SIG-M5 (cell line): ENCODE results near the gene SPTA1.
"Not testable (repeated sequence)": the region's sequence is repeated elsewhere in the genome, so short reads cannot be mapped to it uniquely, and the experiment has no call there.

ENCODE experiments used
- DNase-seq: peaks from one replicate; lab custom pipeline; 2025; lab: John Stamatoyannopoulos, UW

Gene SPTA1

GRCh38 chr1:158686111-158687009 is at the start of gene SPTA1:
TSS of gene SPTA1 (minus strand) at chr1:158686715. CDS start at chr1:158686517, 198 bp downstream.
- no peak for DNase-seq

DNA sequence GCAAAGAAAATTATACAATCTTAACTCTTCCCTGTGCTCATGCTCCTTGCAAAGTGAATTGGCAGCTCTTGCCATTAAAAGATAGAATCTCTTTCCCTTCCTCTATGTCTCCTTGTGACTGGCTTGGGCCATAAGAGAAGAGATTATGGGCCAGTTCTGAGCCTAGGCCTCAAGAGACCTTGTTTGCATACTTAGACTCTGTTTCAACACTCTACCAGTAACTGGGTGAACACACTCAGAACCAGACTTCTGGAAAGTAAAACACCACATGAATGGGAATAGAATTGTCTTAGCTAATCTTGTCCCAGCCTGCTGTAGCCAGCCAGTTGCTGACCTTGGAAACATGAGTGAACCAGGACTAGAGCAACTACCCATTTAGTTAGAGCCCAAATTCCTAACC is 49.3 kb upstream of the SPTA1 start:
- DNase-seq = no peak

DNA sequence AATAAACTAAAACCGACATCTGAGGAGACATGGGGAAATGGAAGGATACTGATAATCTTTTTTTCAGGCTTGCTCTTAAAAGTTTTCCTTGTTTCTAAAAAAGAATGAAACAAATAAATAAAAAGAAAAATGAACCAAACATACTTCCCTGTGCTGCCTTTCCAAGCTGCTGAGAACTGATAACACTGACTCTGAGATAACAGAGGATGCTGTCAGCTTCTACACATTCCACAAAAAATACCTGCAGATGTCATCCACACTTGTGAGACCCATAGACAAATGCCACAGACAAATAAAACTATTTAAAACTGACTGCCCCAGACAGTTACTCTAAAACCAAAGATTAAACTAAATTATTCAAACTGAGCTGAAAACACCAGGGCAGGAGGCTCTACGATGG is 46.0 kb upstream of the SPTA1 start:
- no peak for DNase-seq

GRCh38 chr1:158731707-158732106 is 45.2 kb upstream of the SPTA1 start:
- no peak for DNase-seq

DNA sequence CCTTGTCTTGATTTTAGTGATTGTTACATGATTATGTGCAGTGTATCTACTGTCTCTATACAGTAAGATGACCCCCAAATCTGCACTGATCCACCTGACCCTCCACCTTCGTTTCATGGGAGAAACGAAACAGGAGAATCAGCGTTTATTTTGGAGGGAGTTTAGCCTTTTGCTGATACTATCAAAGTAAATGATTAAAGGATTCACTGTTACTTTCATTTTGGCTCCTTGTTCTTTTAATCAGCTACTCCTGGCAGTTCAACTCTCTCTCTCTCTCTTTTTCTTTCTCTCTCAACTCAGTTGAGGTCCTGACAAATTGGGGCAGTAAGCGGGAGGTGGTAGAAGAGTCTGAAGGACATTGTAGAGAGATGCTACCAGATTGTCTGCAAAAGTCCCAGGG is 43.9 kb upstream of the SPTA1 start:
- DNase-seq = no peak

- no peak for DNase-seq
Measured at GRCh38 chr1:158728510-158729225, 42.2 kb upstream of the SPTA1 start.

GRCh38 chr1:158724442-158724841 is 37.9 kb upstream of the SPTA1 start:
- DNase-seq = no peak

GRCh38 chr1:158720620-158721019 is 34.1 kb upstream of the SPTA1 start, which contains the start of gene OR6K3:
TSS of gene OR6K3 (minus strand) at chr1:158720720. CDS start at chr1:158718115, 2,605 bp downstream.
- DNase-seq = no peak

DNA sequence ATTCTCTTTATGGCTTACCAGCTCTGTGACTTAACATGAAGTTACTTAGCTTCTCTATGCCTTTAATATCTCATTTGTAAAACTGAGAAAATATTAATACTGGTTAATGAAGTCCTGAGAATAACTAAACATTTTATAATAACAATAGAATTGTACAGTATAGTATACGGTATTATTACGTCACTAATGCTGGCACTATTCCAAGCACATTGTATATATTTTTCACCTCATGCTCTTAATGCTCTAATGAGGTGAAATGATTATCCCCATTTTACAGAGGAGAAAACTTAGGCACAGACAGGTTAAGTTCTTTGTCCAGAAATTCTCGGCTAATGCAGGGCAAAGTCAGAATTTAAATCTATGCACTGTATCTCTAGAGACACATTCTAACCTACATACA is 33.1 kb upstream of the SPTA1 start:
- no peak for DNase-seq

DNA sequence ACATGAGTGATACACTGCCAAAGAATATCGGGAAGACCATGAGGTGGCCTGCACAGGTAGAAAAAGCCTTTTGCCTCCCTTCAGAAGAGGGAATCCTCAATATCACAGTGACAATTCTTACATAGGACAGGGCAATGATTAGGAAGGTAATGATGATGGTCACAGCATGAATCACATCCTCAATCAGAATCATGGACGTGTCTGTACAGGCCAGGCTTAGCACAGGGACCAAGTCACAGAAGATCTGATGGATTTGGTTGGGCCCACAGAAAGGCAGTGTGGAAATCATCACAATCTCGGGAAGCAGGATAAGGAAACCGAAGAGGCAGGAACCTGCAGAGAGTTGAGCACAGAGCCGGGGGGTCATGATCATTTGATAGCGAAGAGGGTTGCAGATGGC is 30.8 kb upstream of the SPTA1 start:
- DNase-seq = no peak

- DNase-seq = no peak
Measured at GRCh38 chr1:158716335-158716734, 29.8 kb upstream of the SPTA1 start.

DNA sequence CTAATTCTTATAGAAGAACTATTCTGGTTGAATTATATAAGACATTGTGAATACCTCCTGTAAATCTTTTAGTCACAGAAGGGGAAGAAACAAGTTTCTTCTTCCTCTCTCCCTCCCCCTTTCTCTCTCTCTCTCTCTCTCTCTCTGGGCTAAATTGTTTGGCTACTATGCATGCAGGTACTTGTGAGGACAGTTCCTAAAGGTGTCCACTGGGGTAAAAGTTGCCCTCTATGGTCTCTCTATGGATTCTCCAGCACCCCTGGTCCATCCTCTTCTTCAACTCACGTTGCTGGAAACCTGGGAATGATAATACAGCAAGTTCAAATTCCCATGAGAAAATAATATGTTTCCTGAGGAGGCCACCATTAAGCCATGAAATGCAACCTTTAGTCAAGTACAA is 28.2 kb upstream of the SPTA1 start:
- DNase-seq = no peak

GRCh38 chr1:158711098-158711497 is 24.6 kb upstream of the SPTA1 start:
- DNase-seq = no peak

DNA sequence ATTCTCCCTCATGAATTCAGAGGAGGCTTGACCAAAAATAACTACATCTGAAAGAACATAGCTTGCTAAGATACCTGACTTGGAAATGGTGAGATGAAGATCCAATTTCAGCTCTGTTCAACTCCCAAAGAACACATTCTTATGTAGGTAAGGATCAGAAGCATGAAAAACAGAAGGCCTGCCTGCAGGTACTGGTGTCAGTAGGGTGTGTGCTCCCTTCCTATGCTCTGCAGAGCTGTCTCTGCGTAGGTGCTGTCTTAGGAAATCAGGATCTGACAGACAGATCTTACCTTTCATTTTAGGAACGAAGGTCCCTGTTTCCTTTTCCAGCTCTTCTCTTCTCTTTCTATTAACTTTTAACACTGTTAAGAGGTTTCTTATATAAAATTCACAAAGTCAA is 19.6 kb upstream of the SPTA1 start:
- no peak for DNase-seq

DNA sequence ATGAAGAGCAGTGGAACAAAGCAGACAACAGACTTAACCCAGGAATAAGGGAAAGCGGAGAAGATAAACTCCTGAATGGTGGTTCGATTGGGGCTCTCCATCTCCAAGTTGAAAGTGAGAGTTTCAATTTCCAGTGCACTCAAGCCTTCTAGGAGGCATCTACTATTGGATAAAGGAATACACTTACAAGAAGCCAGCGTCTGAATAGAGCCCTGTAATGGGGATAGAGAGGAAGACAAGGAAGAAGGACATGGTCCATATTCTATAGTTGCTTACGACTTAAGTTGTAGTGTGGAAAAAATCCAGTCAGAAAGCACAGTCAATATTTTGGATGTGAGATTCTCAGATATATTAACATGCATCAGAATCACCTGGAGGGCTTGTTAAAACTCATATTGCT is 14.0 kb upstream of the SPTA1 start, which contains the start of gene OR6K2:
Gene OR6K2 (minus strand): TSS at position 101 of the 400 bp plus-strand sequence. CDS start 0 bp downstream, at position 101.
- DNase-seq = no peak

DNA sequence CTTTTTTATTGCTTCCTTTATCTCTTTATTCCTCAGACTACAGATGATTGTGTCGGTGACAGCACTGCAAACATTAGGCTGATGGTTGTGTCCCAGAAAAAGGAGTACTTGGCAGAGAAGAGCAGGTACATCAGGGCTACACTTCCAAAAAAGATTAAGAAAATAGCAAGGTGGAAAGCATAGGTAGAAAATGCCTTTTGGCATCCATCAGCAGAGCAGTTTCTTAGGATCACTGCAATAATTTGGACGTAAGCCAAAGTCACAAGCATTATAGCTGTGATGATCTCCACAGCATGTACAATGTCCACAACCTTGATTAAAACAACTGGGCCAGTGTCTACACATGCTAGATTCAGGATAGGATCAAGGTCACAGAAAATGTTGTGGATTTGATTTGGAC is 8.1 kb upstream of the SPTA1 start:
- DNase-seq = no peak

- DNase-seq = no peak
Measured at GRCh38 chr1:158692356-158692755, 5.8 kb upstream of the SPTA1 start.

- no peak for DNase-seq
Measured at GRCh38 chr1:158691907-158692306, 5.4 kb upstream of the SPTA1 start.

DNA sequence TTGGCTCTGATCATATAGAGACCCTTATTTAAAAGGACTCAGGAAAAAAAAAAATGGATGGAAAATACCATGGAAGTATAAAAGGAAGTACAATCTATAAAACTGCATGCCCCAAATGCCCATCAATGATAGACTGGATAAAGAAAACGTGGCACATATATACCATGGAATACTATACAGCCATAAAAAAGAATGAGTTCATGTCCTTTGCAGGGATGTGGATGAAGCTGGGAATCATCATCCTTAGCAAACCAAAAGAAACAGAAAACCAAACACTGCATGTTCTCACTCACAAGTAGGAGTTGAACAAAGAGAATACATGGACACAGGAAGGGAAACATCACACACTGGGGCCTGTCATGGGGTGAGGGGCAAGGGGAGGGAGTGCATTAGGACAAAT is 4.6 kb upstream of the SPTA1 start:
- not testable (repeated sequence) for DNase-seq

- DNase-seq = no peak
Measured at GRCh38 chr1:158689875-158690274, 3.4 kb upstream of the SPTA1 start.

GRCh38 chr1:158689110-158689509 is 2.6 kb upstream of the SPTA1 start:
- no peak for DNase-seq

- not testable (repeated sequence) for DNase-seq
Measured at GRCh38 chr1:158688343-158688742, 1.8 kb upstream of the SPTA1 start.

DNA sequence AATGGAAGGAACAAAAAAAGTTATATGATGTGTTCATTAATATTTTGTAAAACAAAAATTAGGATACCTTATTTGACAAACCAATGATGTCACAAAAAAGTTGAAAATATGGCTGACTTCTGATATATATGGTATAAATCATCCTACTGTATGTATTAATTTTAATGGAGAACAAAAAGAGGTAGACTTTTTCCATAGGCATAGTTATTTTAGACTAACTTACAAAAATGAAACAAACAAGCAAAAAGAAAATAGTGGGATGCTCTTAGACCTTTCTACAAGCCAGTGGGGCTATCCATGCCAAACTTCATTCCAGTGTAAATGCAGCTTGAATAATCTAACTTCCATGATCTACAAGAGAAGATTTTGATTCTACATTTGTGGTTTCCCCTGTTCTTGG is 522 bp upstream of the SPTA1 start:
- no peak for DNase-seq
